H1 (cell line): ENCODE data around the gene NUDT1. TPM values are rescaled to one million over a fixed set of nuclear protein-coding genes. Genes with fewer than 3 reads are reported as not detected.

Experiments
- CTCF ChIA-PET: fragments of 300-600 bp; sonication (Branson Sonifier 250); formaldehyde crosslinking; loops from one replicate; lab custom pipeline; 2021; ENCODE audit not compliant: partially characterized antibody; lab: Charles Lee
- POLR2A ChIA-PET: fragments of 300-600 bp; sonication (Branson Sonifier 250); formaldehyde crosslinking; loops from one replicate; lab custom pipeline; 2021; ENCODE audit warnings: inconsistent platforms; ENCODE audit not compliant: partially characterized antibody; lab: Charles Lee
- DNase-seq, 2 experiments: peaks; one replicate each; pipeline versions ENCODE4 v3.0.0 to v3.0.0-alpha.2; 2010 to 2022; ENCODE audit warnings: low spot score in 2 of 2, low read depth in 1 of 2, mixed read lengths in 1 of 2
- FAIRE-seq: peaks from 2 replicates; lab custom pipeline; 2011; peaks lifted over from hg19 to GRCh38; lab: Jason Lieb, UNC
- H2AFZ ChIP-seq: 2 replicates; pipeline ENCODE4 v1.8.1; 2012; ENCODE audit warnings: low read length, inconsistent platforms
- H2AK5ac ChIP-seq: 2 replicates; pipeline ENCODE4 v1.6.1; 2013; ENCODE audit warnings: low read depth, low read length
- H2BK120ac ChIP-seq: replicated peaks from 2 replicates; pipeline ENCODE3; 2013; ENCODE audit warnings: low read depth, low read length, inconsistent platforms
- H2BK12ac ChIP-seq: 2 replicates; pipeline ENCODE4 v1.6.1; 2013; ENCODE audit warnings: low read depth, low read length
- H2BK15ac ChIP-seq: 2 replicates; pipeline ENCODE4 v1.6.1; 2013; ENCODE audit warnings: low read length
- H2BK20ac ChIP-seq: 2 replicates; pipeline ENCODE4 v1.6.1; 2013; ENCODE audit warnings: low read length
- H2BK5ac ChIP-seq: 2 replicates; pipeline ENCODE4 v1.6.1; 2013; ENCODE audit warnings: low read depth, low read length
- H3K14ac ChIP-seq: 2 replicates; pipeline ENCODE4 v1.6.1; 2013; ENCODE audit warnings: inconsistent platforms; ENCODE audit not compliant: insufficient read length
- H3K18ac ChIP-seq: 2 replicates; pipeline ENCODE4 v1.6.1; 2013; ENCODE audit warnings: low read length; ENCODE audit errors: extremely low read depth
- H3K23ac ChIP-seq: 2 replicates; pipeline ENCODE4 v1.6.1; 2013; ENCODE audit warnings: inconsistent platforms; ENCODE audit not compliant: insufficient read length
- H3K23me2 ChIP-seq: 2 replicates; pipeline ENCODE4 v1.6.1; 2013; ENCODE audit warnings: low read depth, low read length
- H3K27ac ChIP-seq: 2 replicates; pipeline ENCODE4 v1.6.1; 2011; ENCODE audit warnings: low read depth, low read length, inconsistent platforms
- H3K27me3 ChIP-seq, 4 experiments: replicated peaks in 1 of 4; 1 replicate in 1 of 4; 2 replicates in 3 of 4; pipeline versions ENCODE4 v1.6.1 to v1.8.1; 2011 to 2013; ENCODE audit warnings: low read length in 3 of 4, mild to moderate bottlenecking in 3 of 4, inconsistent platforms in 2 of 4, mixed read lengths in 2 of 4, moderate library complexity in 1 of 4; ENCODE audit not compliant: control insufficient read depth in 3 of 4, insufficient read depth in 3 of 4; ENCODE audit errors: extremely low read depth in 1 of 4
- H3K36me3 ChIP-seq, 4 experiments: 2 replicates each; pipeline versions ENCODE4 v1.6.1 to v1.8.1; 2011 to 2013; ENCODE audit warnings: mild to moderate bottlenecking in 4 of 4, low read length in 3 of 4, moderate library complexity in 2 of 4, control low read depth in 1 of 4, inconsistent platforms in 1 of 4; ENCODE audit not compliant: insufficient read depth in 4 of 4, control insufficient read depth in 2 of 4
- H3K4ac ChIP-seq: replicated peaks from 2 replicates; pipeline ENCODE3; 2013; ENCODE audit warnings: low read length, low read depth, mixed read lengths, inconsistent platforms; ENCODE audit not compliant: insufficient read length
- H3K4me1 ChIP-seq, 4 experiments: replicated peaks in 1 of 4; 1 replicate in 1 of 4; 2 replicates in 3 of 4; pipeline versions ENCODE4 v1.6.1 to v1.8.1; 2011 to 2013; ENCODE audit warnings: low read length in 3 of 4, inconsistent platforms in 2 of 4, mixed read lengths in 1 of 4; ENCODE audit not compliant: insufficient read depth in 4 of 4, control insufficient read depth in 3 of 4
- H3K4me2 ChIP-seq, 2 experiments: 2 replicates each; pipeline versions ENCODE4 v1.6.1 to v1.8.1; 2011 to 2013; ENCODE audit warnings: low read depth in 2 of 2, low read length in 2 of 2, control low read depth in 1 of 2, inconsistent platforms in 1 of 2, mild to moderate bottlenecking in 1 of 2; ENCODE audit not compliant: insufficient read depth in 1 of 2
- H3K4me3 ChIP-seq, 4 experiments: fragments of 200-600, 300-600 bp in 1 of 4; sonication (generic), shearing (Covaris generic), sonication (Bioruptor Twin) in 1 of 4; 2 replicates each; pipeline versions ENCODE4 v1.5.1 to v1.8.1; 2011 to 2016; ENCODE audit warnings: low read length in 4 of 4, low read depth in 3 of 4, control low read depth in 2 of 4, inconsistent platforms in 2 of 4, mild to moderate bottlenecking in 2 of 4, mixed read lengths in 1 of 4, moderate library complexity in 1 of 4; ENCODE audit not compliant: insufficient read depth in 2 of 4; ENCODE audit errors: extremely low read depth in 1 of 4
- H3K56ac ChIP-seq: replicated peaks from 2 replicates; pipeline ENCODE3; 2013; ENCODE audit warnings: low read depth, mild to moderate bottlenecking, mixed read lengths, low read length, inconsistent platforms; ENCODE audit not compliant: insufficient read length
- H3K79me1 ChIP-seq: 2 replicates; pipeline ENCODE4 v1.6.1; 2013; ENCODE audit warnings: low read depth, low read length, control low read depth
- H3K79me2 ChIP-seq, 2 experiments: 2 replicates each; pipeline versions ENCODE4 v1.6.1 to v1.8.1; 2012 to 2013; ENCODE audit warnings: low read length in 2 of 2, mild to moderate bottlenecking in 2 of 2, inconsistent platforms in 1 of 2; ENCODE audit not compliant: insufficient read depth in 2 of 2, control insufficient read depth in 1 of 2
- H3K9ac ChIP-seq, 4 experiments: replicated peaks in 1 of 4; 1 replicate in 1 of 4; 2 replicates in 3 of 4; pipeline versions ENCODE4 v1.6.1 to v1.8.1; 2011 to 2013; ENCODE audit warnings: low read depth in 3 of 4, low read length in 3 of 4, control low read depth in 2 of 4, mild to moderate bottlenecking in 2 of 4, moderate library complexity in 2 of 4, inconsistent platforms in 1 of 4; ENCODE audit errors: extremely low read depth in 1 of 4
- H3K9me3 ChIP-seq, 2 experiments: 2 replicates each; pipeline versions ENCODE4 v1.6.1 to v1.8.1; 2012 to 2013; ENCODE audit warnings: mild to moderate bottlenecking in 2 of 2, moderate library complexity in 2 of 2, control low read depth in 1 of 2, inconsistent platforms in 1 of 2, low read depth in 1 of 2, low read length in 1 of 2, mixed read lengths in 1 of 2; ENCODE audit not compliant: insufficient read depth in 2 of 2
- H4K20me1 ChIP-seq, 2 experiments: replicated peaks in 1 of 2; 2 replicates each; pipeline versions ENCODE3 to v1.8.1; 2011 to 2013; ENCODE audit warnings: inconsistent platforms in 2 of 2, low read length in 2 of 2, mild to moderate bottlenecking in 1 of 2; ENCODE audit not compliant: insufficient read depth in 2 of 2, control insufficient read depth in 1 of 2
- H4K5ac ChIP-seq: 2 replicates; pipeline ENCODE4 v1.6.1; 2013; ENCODE audit warnings: low read length, low read depth, mixed read lengths, inconsistent platforms; ENCODE audit not compliant: insufficient read length
- H4K8ac ChIP-seq: 2 replicates; pipeline ENCODE4 v1.8.0; 2013; ENCODE audit warnings: mild to moderate bottlenecking, moderate library complexity, low read length, inconsistent platforms; ENCODE audit not compliant: insufficient read depth; ENCODE audit errors: extremely low read depth
- H4K91ac ChIP-seq: replicated peaks from 2 replicates; pipeline ENCODE3; 2013; ENCODE audit warnings: low read length, mixed read lengths, inconsistent platforms; ENCODE audit not compliant: insufficient read length
- CEBPB ChIP-seq: IDR thresholded peaks from 2 replicates; pipeline ENCODE4 v1.6.1; 2012; ENCODE audit warnings: low read depth, low read length
- TAF1 ChIP-seq: IDR thresholded peaks from 2 replicates; pipeline ENCODE4 v1.6.1; 2011; ENCODE audit warnings: mild to moderate bottlenecking, low read depth, low read length
- WGBS, 2 experiments: shearing (Covaris generic) in 1 of 2; methylation state at CpG; one replicate each; pipeline versions ENCODE4 v1.1.6 to v1.1.7; 2013 to 2015; ENCODE audit warnings: low lambda C conversion rate in 2 of 2, mixed read lengths in 2 of 2, inconsistent platforms in 1 of 2, low coverage in 1 of 2, missing lambda C conversion rate in 1 of 2; ENCODE audit not compliant: insufficient replicate concordance in 2 of 2, insufficient coverage in 1 of 2, insufficient read length in 1 of 2; ENCODE audit errors: extremely low coverage in 1 of 2, missing lambda C conversion rate in 1 of 2; 5-methylcytosine and 5-hydroxymethylcytosine counted together
- polyA plus RNA-seq, 7 experiments: library from polyadenylated mRNA; depleted of rRNA in 3 of 7; stranded (reverse) in 5 of 7; unstranded in 2 of 7; fragments of >200 nt in 5 of 7; fragments of 200-250 nt in 2 of 7; gene quantifications; 1 replicate in 5 of 7; 2 replicates in 1 of 7; 4 replicates in 1 of 7; pipeline versions ENCODE4 v1.2.1 to v1.2.3, GENCODE V29; 2011 to 2013; ENCODE audit warnings: missing spikeins in 2 of 7, mixed read lengths in 2 of 7
- total RNA-seq: library from RNA; stranded (reverse); fragmentation: NEBNext Ultra II Directional; extraction: Animal tissue kit (Norgen Biotek cat#: 25700); gene quantifications from 2 replicates; pipeline ENCODE4 v1.2.1, GENCODE V29; 2021

The NUDT1 gene
- total and polyA plus RNA-seq, 2 of the 8 experiments (the other 6 are each of a cell fraction or from before 2014, with no cell fraction given) = 76.1 to 89.5 TPM

- no peak for DNase-seq
- Histone ChIP-seq H2BK120ac (no peak overlapping the region), H3K9ac (no peak overlapping the region), H2BK20ac (no peak overlapping the region), H3K36me3 (no peaks in the 10 kb centered on the region), H3K14ac (no peak overlapping the region), H3K23ac (no peak overlapping the region), H2BK12ac (no peak overlapping the region), H3K56ac (no peak overlapping the region), H3K79me1 (peaks cover 4% of the 10 kb centered on the region; the same call in 1 of the 2 replicates), H4K91ac (no peak overlapping the region), H3K18ac (no peak overlapping the region), H3K9me3 (peaks cover 2% of the 10 kb centered on the region in 2 experiments; a peak in 2 of 4 replicates), H4K8ac (no peak overlapping the region), H2AFZ (no peak overlapping the region), H2AK5ac (no peak overlapping the region), H3K23me2 (no peaks in the 10 kb centered on the region), H4K5ac (no peak overlapping the region), H3K4me2 (no peak overlapping the region)
- TF ChIP-seq CEBPB (no peak), TAF1 (no peak)
- TF ChIP-seq, all 59 proteins: peak for 0
- WGBS, 2 experiments = 95% methylated on average over 6 of the region's 6 CpGs; no CpG with 5 or more reads in 1 of the 2 experiments
- Histone ChIP-seq H2BK15ac (no peak overlapping the region), H3K4me3 (no peak overlapping the region), H3K4ac (no peak overlapping the region), H3K27me3 (no peaks in the 10 kb centered on the region), H3K4me1 (peaks cover 3 to 12% (median 7%) of the 10 kb centered on the region in 4 experiments; a peak in 6 of 7 replicates), H3K79me2 (peaks cover 0 to 40% of the 10 kb centered on the region in 2 experiments; a peak in 2 of 4 replicates), H4K20me1 (peaks cover 0 to 1% of the 10 kb centered on the region in 2 experiments), H3K27ac (no peak overlapping the region), H2BK5ac (no peak overlapping the region)
- POLR2A ChIA-PET = no interaction called here
- CTCF ChIA-PET = interaction anchor here (0.5 kb wide), 1 partner anchor 30 kb away, joined by 3 read pairs; no protein-coding TSS in a partner anchor
- FAIRE-seq = no peak
These were observed 54.8 kb downstream of the NUDT1 start for GRCh38 chr7:2296832-2297231.
